ENCODE data around the gene CDK14.

Gene CDK14

DNA sequence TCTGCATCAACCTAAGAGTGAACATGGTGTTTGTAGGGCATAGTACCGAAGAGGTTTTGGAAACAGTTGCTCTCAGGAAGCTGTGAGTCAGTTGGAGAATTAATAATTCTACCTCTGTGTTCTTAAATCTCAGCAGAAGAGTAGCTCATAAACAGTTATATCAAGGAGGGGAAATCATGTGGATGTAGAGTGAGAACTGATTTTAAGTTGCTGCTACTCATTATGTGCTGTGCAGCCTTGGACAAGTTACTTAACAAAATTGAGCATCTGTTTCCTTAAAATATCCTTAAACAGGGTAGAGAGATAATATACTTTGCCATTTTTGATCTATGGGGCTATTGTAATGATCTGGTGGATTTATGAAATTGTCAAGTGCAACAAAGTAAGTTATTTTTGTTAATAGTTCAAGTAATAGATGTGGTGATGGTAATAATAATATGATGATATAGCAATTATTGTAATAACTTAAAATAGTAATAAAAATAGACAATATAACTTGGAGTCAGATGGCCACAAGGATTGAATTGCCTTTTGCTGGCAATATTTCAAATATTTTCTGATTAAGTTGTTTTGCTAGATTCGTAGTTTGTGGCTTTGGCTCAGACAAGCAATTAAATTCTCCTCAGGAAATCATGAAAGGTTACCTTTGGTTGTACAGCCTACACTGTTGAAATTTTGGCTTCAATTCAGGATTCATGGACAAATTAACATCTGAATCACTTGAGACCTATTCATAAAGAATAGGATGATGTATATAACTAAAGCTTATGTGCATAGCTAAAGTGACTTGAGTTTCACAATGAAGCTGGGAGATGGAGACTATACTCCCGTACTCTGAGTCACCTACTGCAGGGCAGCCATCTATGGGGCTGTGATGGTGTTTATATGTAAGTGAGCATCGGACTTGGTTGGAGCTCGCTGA, 228.5 kb downstream of the CDK14 start:
- no peaks in the 10 kb centered on the region for H3K27me3 Mint-ChIP-seq
- DNase-seq (no peak), ATAC-seq (no peak)
- H3K27ac Mint-ChIP-seq: no peak overlapping the region
- H3K9me3 Mint-ChIP-seq: peaks cover 15 to 29% of the 10 kb centered on the region in 2 donors
- H3K4me3 Mint-ChIP-seq: no peak overlapping the region
- no peaks in the 10 kb centered on the region for H3K4me1 Mint-ChIP-seq

DNA sequence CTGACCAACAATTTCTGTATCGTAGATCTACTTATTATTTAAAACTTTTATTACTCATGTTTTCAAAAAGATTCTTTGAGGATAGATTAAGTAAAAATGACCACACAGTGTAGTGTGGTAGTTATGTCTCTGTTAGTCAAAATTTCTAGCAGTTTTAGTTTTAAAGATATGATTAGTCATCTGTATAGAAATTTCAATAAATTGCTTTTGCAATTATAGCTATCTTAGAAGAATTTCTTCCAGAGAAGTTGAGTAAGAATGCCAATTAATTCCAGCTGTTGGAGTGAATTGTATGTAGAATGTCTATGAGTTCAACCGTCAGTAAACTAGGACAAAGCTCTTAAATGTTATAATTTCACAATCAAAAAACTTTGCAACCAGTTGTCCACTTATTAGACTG, 229.7 kb downstream of the CDK14 start:
- Mint-ChIP-seq H3K9me3 (peaks cover 10 to 21% of the 10 kb centered on the region in 2 donors), H3K4me1 (no peaks in the 10 kb centered on the region), H3K27me3 (no peaks in the 10 kb centered on the region), H3K4me3 (no peak overlapping the region), H3K27ac (no peak overlapping the region)
- no peak for DNase-seq
- no peak for ATAC-seq

DNA sequence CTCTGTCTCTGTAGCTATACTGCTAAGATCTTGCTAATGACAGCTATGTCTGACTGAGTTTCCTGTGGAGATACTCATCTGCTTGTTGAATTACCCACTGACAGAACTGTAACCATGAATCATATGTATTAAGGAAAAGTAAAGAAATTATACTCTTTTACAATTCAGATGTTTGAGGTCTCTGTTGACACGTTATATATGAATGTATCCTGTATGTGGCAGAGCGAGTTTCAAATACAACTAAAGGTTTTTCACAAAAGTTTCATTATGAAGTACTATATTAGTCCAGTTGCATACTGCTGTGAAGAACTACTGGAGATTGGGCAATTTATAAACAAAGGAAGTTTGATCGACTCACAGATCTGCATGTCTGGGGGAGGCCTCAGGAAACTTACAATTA, 232.5 kb downstream of the CDK14 start:
- no peak overlapping the region for H3K4me3 Mint-ChIP-seq
- ATAC-seq (no peak), DNase-seq (no peak)
- H3K9me3 Mint-ChIP-seq: peaks cover 5 to 11% of the 10 kb centered on the region in 2 donors
- H3K27me3 Mint-ChIP-seq: no peaks in the 10 kb centered on the region
- no peak overlapping the region for H3K27ac Mint-ChIP-seq
- no peaks in the 10 kb centered on the region for H3K4me1 Mint-ChIP-seq

DNA sequence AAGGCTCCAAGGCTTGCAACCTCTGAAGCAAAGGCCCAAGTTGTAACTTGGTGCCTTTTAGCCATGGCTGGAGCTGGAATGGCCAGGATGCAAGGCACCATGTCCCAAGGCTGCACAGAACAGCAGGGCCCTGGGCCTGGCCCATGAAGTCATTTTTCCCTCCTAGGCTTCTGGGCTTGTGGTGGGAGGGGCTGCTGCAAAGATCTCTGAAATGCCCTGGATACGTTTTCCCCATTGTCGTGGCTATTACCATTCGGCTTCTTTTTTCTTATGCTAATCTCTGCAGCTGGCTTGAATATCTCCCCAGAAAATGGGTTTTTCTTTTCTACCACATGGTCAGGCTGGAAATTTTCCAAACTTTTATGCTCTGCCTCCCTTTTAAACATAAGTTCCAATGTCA, 234.2 kb downstream of the CDK14 start:
- peaks cover 12 to 25% of the 10 kb centered on the region in 2 donors for H3K9me3 Mint-ChIP-seq
- no peak overlapping the region for H3K27ac Mint-ChIP-seq
- no peaks in the 10 kb centered on the region for H3K4me1 Mint-ChIP-seq
- no peak overlapping the region for H3K4me3 Mint-ChIP-seq
- H3K27me3 Mint-ChIP-seq: no peaks in the 10 kb centered on the region
- DNase-seq: no peak
- ATAC-seq: no peak

DNA sequence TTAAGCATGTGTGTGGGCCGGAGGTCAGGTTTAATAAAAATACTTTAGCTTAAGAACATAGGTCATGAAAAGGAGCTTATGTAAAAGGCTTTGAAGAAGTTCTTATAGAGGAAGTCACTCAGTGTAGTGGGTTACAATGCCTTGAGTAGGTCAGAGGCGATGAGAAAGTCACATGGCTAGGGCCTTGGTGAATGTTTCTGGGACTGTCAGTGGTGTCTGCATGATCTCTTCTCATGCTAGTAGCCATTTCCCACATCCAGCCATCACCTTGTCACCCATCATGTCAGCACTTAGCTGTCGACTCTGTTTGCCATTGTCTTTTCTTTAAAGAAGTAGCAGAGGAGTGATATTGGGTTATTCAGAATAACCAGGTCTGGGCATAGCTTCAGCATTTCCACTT, 236.6 kb downstream of the CDK14 start:
- no peak for DNase-seq
- Mint-ChIP-seq H3K4me1 (no peaks in the 10 kb centered on the region), H3K9me3 (peaks cover 12 to 31% of the 10 kb centered on the region in 2 donors)

GRCh38 chr7:90833443-90833842, 237.3 kb downstream of the CDK14 start:
- no peak for ATAC-seq
- Mint-ChIP-seq H3K4me1 (no peaks in the 10 kb centered on the region), H3K4me3 (no peak overlapping the region), H3K27ac (no peak overlapping the region), H3K9me3 (peaks cover 15 to 32% of the 10 kb centered on the region in 2 donors), H3K27me3 (no peaks in the 10 kb centered on the region)
- DNase-seq: no peak

More for the DNA sequence above, 236.6 kb downstream of the CDK14 start:
- no peak for ATAC-seq
- no peaks in the 10 kb centered on the region for H3K27me3 Mint-ChIP-seq
- H3K4me3 Mint-ChIP-seq: no peak overlapping the region
- H3K27ac Mint-ChIP-seq: peak overlapping the region in 1 of 2 donors; percentile 88

- no peak for ATAC-seq
- DNase-seq: no peak
- Mint-ChIP-seq H3K4me1 (no peaks in the 10 kb centered on the region), H3K4me3 (no peak overlapping the region), H3K27me3 (no peaks in the 10 kb centered on the region), H3K27ac (no peak overlapping the region), H3K9me3 (peaks cover 15 to 30% of the 10 kb centered on the region in 2 donors)
Measured at GRCh38 chr7:90834771-90835170, 238.7 kb downstream of the CDK14 start.

- Mint-ChIP-seq H3K27ac (no peak overlapping the region), H3K27me3 (no peaks in the 10 kb centered on the region), H3K4me3 (no peak overlapping the region), H3K4me1 (no peaks in the 10 kb centered on the region), H3K9me3 (peaks cover 15 to 40% of the 10 kb centered on the region in 2 donors)
- ATAC-seq: no peak
- no peak for DNase-seq
Measured at GRCh38 chr7:90835861-90836260, 239.7 kb downstream of the CDK14 start.

DNA sequence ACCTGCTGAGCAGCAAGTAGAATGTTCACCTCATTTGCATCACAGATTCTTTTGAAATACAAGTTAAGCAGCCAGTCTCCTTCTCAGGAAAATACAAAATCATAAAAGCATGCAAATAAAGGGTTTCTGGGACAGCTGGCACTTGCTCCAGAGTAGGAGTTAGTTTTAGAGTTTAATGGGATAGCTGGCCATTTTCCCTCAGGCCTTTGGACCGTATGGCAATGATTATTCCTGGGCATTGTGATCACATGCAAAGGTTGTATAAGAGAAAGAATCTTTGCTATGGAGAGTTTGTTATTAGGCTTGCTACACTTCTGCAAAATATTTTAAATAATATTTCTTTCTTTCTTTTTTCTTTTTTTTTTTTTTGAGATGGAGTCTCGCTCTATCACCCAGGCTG, 240.8 kb downstream of the CDK14 start:
- Mint-ChIP-seq H3K27me3 (no peaks in the 10 kb centered on the region), H3K27ac (no peak overlapping the region), H3K4me1 (no peaks in the 10 kb centered on the region)

DNA sequence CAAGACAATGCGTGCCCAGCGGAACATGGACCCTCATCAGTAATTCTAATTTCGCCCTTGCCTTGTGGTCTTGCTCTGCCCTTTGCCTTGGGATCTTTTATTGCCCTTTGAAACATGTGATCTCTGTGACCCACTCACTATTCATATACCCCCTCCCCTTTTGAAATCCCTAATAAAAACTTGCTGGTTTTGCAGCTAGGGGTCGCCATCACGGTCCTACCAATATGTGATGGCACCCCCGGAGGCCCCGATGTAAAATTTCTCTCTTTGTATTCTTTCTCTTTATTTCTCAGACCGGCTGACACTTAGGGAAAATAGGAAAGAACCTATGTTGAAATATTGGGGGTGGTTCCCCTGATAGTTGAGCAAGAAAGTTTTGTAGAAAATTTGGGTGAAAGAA, 242.7 kb downstream of the CDK14 start:
- DNase-seq: no peak
- Mint-ChIP-seq H3K9me3 (peaks cover 15 to 40% of the 10 kb centered on the region in 2 donors), H3K4me3 (no peak overlapping the region), H3K27ac (no peak overlapping the region), H3K27me3 (no peaks in the 10 kb centered on the region), H3K4me1 (no peaks in the 10 kb centered on the region)
- ATAC-seq: no peak

More for the DNA sequence above, 240.8 kb downstream of the CDK14 start:
- H3K4me3 Mint-ChIP-seq: no peak overlapping the region
- H3K9me3 Mint-ChIP-seq: peaks cover 15 to 40% of the 10 kb centered on the region in 2 donors
- DNase-seq (no peak), ATAC-seq (no peak)

DNA sequence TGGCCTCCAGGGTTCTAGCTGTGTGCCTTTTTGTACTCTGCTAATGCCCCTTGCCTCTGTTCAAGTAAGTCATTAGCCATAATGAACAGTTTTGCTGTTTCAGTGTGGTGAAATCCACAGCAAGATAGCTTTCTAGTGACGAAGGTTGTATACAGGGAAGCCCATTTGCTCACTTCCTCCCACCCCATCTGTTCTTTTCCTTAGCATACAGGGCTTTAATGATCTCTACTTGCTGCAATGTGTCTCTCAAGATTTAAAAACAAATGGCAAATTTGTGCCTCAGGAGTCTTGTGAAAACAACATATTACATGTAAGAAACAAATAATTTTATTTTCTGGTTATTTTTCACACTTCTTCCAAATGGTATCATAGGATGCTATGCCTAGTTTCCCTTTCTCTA, 243.2 kb downstream of the CDK14 start:
- H3K27ac Mint-ChIP-seq: no peak overlapping the region

GRCh38 chr7:90839727-90840291, 243.7 kb downstream of the CDK14 start:
- no peak for ATAC-seq
- no peak overlapping the region for H3K4me3 Mint-ChIP-seq

More for the DNA sequence above, 243.2 kb downstream of the CDK14 start:
- H3K9me3 Mint-ChIP-seq: peaks cover 15 to 36% of the 10 kb centered on the region in 2 donors
- no peak for ATAC-seq
- H3K4me1 Mint-ChIP-seq: no peaks in the 10 kb centered on the region
- H3K27me3 Mint-ChIP-seq: no peaks in the 10 kb centered on the region
- no peak overlapping the region for H3K4me3 Mint-ChIP-seq
- no peak for DNase-seq

DNA sequence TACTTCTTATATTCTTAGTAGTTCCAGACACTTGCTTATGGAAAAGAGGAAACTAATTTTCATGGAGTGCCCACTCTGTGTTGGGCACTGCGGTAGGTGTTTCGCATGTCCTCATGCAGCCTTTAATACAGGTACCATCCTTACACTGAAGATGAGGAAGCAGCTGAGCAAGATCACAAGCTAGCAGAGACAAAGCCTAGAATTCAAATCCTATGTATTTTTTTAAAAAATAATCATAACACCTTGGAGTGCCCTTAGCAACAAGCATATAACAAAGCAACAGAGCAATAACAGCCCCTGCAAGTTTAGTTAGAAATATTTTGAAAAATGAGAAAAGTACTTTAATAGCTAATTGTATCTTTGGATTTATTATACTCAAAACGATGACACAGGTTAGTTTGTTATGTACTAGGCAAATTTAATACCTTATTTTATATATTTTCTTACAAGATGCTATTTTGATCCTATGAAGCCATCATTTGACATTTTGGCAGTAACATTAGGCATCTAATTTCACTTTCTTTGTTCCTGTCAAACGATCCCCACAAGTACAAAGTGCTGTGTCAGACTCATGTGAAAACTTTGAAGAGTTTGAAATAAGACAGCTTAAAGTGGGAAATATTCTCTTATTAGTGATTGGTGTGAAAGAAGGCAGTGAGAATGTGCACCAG, 245.8 kb downstream of the CDK14 start:
- Mint-ChIP-seq H3K27ac (no peak overlapping the region), H3K4me3 (no peak overlapping the region), H3K27me3 (no peaks in the 10 kb centered on the region), H3K4me1 (no peaks in the 10 kb centered on the region), H3K9me3 (peaks cover 8 to 23% of the 10 kb centered on the region in 2 donors)
- ATAC-seq (no peak), DNase-seq (no peak)

More at GRCh38 chr7:90839727-90840291, 243.7 kb downstream of the CDK14 start:
- no peak for DNase-seq
- Mint-ChIP-seq H3K27me3 (no peaks in the 10 kb centered on the region), H3K9me3 (peaks cover 14 to 31% of the 10 kb centered on the region in 2 donors), H3K4me1 (no peaks in the 10 kb centered on the region), H3K27ac (no peak overlapping the region)

GRCh38 chr7:90842430-90842788, 246.3 kb downstream of the CDK14 start:
- no peak for ATAC-seq
- no peak overlapping the region for H3K27ac Mint-ChIP-seq
- no peak for DNase-seq
- H3K4me1 Mint-ChIP-seq: no peaks in the 10 kb centered on the region
- no peak overlapping the region for H3K4me3 Mint-ChIP-seq
- peaks cover 8 to 23% of the 10 kb centered on the region in 2 donors for H3K9me3 Mint-ChIP-seq
- H3K27me3 Mint-ChIP-seq: no peaks in the 10 kb centered on the region

- no peak for ATAC-seq
- Mint-ChIP-seq H3K9me3 (peaks cover 5 to 18% of the 10 kb centered on the region in 2 donors), H3K27me3 (no peaks in the 10 kb centered on the region), H3K4me3 (no peak overlapping the region), H3K4me1 (no peaks in the 10 kb centered on the region), H3K27ac (no peak overlapping the region)
- DNase-seq: no peak
Measured at GRCh38 chr7:90843472-90843871, 247.4 kb downstream of the CDK14 start.

- DNase-seq (no peak), ATAC-seq (no peak)
- H3K9me3 Mint-ChIP-seq: peaks cover 0 to 10% of the 10 kb centered on the region in 2 donors
- no peak overlapping the region for H3K4me3 Mint-ChIP-seq
- no peaks in the 10 kb centered on the region for H3K4me1 Mint-ChIP-seq
- no peak overlapping the region for H3K27ac Mint-ChIP-seq
- no peaks in the 10 kb centered on the region for H3K27me3 Mint-ChIP-seq
Measured at GRCh38 chr7:90844421-90844820, 248.3 kb downstream of the CDK14 start.

Data from stimulated activated naive CD8-positive, alpha-beta T cell treated with anti-CD3 and anti-CD28 coated beads, Interleukin-15, amount 100 ng/mL, for 72 hours (primary cell).